Prostate gland (tissue), 2 donors: ENCODE results near the gene NOTCH1.

Source experiments
- CTCF ChIP-seq, 4 experiments: fragments of 200-600 bp in 2 of 4; fragments of 450-650 bp in 2 of 4; sonication (generic) in 2 of 4; IDR thresholded peaks; 1 replicate in 3 of 4; 2 replicates in 1 of 4; pipeline ENCODE4 v1.5.1; 2016 to 2019; ENCODE audit warnings: antibody characterized with exemption in 4 of 4, mild to moderate bottlenecking in 2 of 4, moderate library complexity in 2 of 4
- POLR2A ChIP-seq: fragments of 450-650 bp; IDR thresholded peaks from one replicate; pipeline ENCODE4 v1.6.1; 2016; ENCODE audit warnings: antibody characterized with exemption, mild to moderate bottlenecking
- POLR2AphosphoS5 ChIP-seq: sonication (generic); formaldehyde crosslinking; IDR thresholded peaks from one replicate; pipeline ENCODE4 v1.6.1; 2017; ENCODE audit warnings: antibody characterized with exemption

- TF ChIP-seq POLR2AphosphoS5 (no peak), POLR2A (no peak), CTCF (IDR thresholded peaks at IDR 0.05) (no peak)
These were observed 20.7 kb upstream of the NOTCH1 start for GRCh38 chr9:136566553-136566895.
